Progenitor cell of endocrine pancreas (in vitro differentiated cells): Measurements from ENCODE around the gene STK38L. TPM values are rescaled to one million over a fixed set of nuclear protein-coding genes. Genes with fewer than 3 reads are reported as not detected.

ENCODE experiments used
- DNase-seq: peaks from one replicate; pipeline ENCODE4 v3.0.0; 2021; ENCODE audit warnings: low spot score; ENCODE audit not compliant: unreplicated experiment
- H3K27ac Mint-ChIP-seq: 2 replicates; pipeline ENCODE4 v1.8.0; 2021; ENCODE audit warnings: mild to moderate bottlenecking, moderate library complexity, mixed read lengths
- H3K27me3 Mint-ChIP-seq: 2 replicates; pipeline ENCODE4 v1.8.0; 2021; ENCODE audit warnings: mixed read lengths
- H3K36me3 Mint-ChIP-seq: 2 replicates; pipeline ENCODE4 v1.8.0; 2022; ENCODE audit warnings: mixed read lengths; ENCODE audit not compliant: insufficient read depth
- H3K4me1 Mint-ChIP-seq: 2 replicates; pipeline ENCODE4 v1.8.0; 2021; ENCODE audit warnings: low read depth, mixed read lengths
- H3K4me3 Mint-ChIP-seq: 2 replicates; pipeline ENCODE4 v1.8.0; 2021; ENCODE audit warnings: low read depth, mild to moderate bottlenecking, moderate library complexity, mixed read lengths
- H3K9me3 Mint-ChIP-seq: 2 replicates; pipeline ENCODE4 v1.8.0; 2021; ENCODE audit warnings: low read depth, mixed read lengths
- total RNA-seq: library from RNA; stranded (reverse); gene quantifications from 2 replicates; pipeline ENCODE4 v1.2.1, GENCODE V29; 2021
- TF ChIP-seq, protein P1 (sequence below): fragments of 200-600 bp; sonication (generic); IDR thresholded peaks from one replicate; pipeline ENCODE4 v1.5.0; 2021; ENCODE audit warnings: antibody characterized with exemption, mild to moderate bottlenecking; ENCODE audit not compliant: unreplicated experiment

STK38L gene
- total RNA-seq, 1 donor from 2014 or later = 149 TPM

DNA sequence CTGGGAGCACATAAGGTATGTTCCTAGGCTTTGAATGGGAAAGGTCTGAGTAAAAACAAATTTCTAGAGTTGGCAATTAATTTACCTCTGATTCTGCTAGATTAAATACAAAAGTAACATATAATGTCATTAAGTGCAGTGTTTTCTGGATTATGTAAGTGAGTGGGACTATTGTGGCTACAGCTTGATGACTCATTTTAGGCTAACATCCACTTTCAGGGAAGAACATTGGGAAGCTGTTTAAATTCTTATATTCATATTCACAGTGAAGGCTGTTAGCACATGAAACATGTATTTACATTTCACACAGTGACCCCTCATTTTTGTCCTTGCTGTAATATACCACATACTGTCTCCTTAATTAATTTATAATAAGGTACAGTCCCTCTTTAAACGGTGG is 75.3 kb downstream of the STK38L start:
- Mint-ChIP-seq H3K27ac (no peak overlapping the region), H3K27me3 (no peaks in the 10 kb centered on the region), H3K9me3 (no peaks in the 10 kb centered on the region), H3K4me3 (no peak overlapping the region), H3K4me1 (peaks cover 12% of the 10 kb centered on the region), H3K36me3 (peaks cover 34% of the 10 kb centered on the region)
- TF ChIP-seq, protein P1, sequence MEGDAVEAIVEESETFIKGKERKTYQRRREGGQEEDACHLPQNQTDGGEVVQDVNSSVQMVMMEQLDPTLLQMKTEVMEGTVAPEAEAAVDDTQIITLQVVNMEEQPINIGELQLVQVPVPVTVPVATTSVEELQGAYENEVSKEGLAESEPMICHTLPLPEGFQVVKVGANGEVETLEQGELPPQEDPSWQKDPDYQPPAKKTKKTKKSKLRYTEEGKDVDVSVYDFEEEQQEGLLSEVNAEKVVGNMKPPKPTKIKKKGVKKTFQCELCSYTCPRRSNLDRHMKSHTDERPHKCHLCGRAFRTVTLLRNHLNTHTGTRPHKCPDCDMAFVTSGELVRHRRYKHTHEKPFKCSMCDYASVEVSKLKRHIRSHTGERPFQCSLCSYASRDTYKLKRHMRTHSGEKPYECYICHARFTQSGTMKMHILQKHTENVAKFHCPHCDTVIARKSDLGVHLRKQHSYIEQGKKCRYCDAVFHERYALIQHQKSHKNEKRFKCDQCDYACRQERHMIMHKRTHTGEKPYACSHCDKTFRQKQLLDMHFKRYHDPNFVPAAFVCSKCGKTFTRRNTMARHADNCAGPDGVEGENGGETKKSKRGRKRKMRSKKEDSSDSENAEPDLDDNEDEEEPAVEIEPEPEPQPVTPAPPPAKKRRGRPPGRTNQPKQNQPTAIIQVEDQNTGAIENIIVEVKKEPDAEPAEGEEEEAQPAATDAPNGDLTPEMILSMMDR = no peak
- no peak for DNase-seq

DNA sequence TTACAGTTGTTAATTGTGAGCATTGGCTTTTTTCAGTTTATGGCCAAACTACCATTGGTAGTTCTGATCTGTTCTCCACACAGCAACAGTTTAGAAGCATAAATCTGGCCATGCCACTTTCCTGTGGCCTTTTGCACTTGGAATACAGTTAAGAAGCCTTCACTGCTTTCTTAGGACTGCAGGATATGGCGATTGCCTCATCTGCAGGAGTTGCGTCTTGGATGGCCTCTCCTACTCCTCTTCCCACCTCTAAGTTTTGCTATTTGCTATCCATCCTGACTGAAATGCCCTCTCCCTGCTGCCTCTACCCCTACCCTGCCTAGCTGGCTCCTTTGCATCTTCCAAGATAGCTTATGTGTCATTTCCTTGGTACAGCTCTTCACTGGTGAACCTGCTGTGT is 75.8 kb downstream of the STK38L start:
- no peak overlapping the region for H3K4me3 Mint-ChIP-seq
- TF ChIP-seq, protein P1 = no peak
- H3K9me3 Mint-ChIP-seq = no peaks in the 10 kb centered on the region
- peaks cover 12% of the 10 kb centered on the region for H3K4me1 Mint-ChIP-seq
- H3K27ac Mint-ChIP-seq = no peak overlapping the region
- peaks cover 30% of the 10 kb centered on the region for H3K36me3 Mint-ChIP-seq
- H3K27me3 Mint-ChIP-seq = no peaks in the 10 kb centered on the region
- DNase-seq = no peak

DNA sequence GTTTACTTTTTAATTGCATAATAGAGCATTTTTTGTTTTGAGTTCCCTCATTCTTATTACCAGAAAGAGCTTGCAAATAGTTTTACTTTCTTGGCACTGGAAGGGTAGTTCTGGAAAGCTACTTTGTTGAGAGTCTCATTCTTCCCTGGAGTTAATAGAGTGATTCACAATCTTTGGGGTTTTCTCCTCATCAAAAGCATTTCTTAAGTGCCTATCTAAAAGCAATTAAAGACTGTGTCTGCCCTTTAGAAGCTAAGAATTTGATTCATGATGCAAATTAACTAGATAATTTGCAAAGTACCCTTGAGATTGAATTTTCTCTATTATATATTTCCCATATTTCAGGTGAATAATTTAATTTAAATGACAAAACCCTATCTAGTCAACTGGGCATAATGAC is 80.4 kb downstream of the STK38L start:
- no peak overlapping the region for H3K4me3 Mint-ChIP-seq
- H3K27ac Mint-ChIP-seq = peak overlapping the region; percentile 23
- TF ChIP-seq, protein P1 = no peak
- no peak for DNase-seq
- no peaks in the 10 kb centered on the region for H3K4me1 Mint-ChIP-seq
- H3K27me3 Mint-ChIP-seq = no peaks in the 10 kb centered on the region
- H3K9me3 Mint-ChIP-seq = no peaks in the 10 kb centered on the region
- H3K36me3 Mint-ChIP-seq = peaks cover 28% of the 10 kb centered on the region

DNA sequence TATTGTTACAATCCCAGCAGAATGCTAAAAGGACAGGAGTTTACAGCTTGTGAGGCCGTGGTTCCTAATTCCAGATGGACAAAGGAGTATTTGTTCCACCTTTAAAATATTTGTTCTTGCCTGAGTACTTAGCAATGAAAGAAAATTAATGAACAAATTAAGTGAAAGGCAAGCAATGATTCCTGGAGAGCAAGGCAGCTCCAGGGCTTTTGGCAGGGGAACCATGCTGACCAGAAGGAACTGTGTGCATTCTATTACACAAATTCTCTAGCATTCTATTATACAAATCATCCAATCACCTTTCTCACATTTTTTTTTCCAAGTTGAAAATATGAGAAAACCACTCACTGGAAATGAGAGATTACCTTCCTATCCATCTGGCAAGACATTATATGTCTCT is 86.8 kb downstream of the STK38L start:
- Mint-ChIP-seq H3K4me1 (peaks cover 35% of the 10 kb centered on the region), H3K27me3 (peaks cover 31% of the 10 kb centered on the region), H3K4me3 (peak overlapping the region; percentile 74), H3K27ac (peak overlapping the region; percentile 73), H3K36me3 (peaks cover 12% of the 10 kb centered on the region), H3K9me3 (no peaks in the 10 kb centered on the region)
- no peak for DNase-seq
- TF ChIP-seq, protein P1 = no peak

DNA sequence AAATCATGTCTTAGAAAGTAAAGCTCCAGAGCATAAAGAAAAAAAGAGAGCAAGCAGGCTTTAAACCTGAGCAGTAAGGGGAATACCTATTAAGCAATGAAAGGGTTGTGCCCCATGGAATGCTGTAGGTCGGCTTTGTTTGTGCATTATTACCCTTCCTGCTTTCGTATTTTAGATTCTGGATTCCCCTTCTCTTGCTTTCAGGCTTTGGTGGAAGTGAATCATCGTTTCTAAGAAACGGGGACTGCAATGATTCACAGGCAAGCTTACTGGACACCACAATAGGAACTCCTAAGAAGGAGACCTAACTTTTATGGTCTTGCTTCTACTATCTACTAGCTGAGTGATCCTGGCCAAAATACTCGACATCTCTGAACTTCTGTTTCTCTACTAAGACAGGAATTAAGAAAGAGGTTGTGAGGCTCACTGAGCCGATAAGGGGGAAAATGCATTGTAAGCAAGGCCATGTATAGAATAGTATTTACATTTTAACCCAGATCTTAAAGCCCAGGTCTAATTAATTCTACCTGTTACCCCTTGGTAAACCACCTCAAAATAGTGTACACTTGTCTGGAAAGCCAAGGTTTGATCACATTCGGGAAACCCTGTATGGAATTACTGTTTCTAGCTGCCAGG is 87.3 kb downstream of the STK38L start:
- Mint-ChIP-seq H3K4me3 (peak overlapping the region; percentile 74), H3K4me1 (peaks cover 39% of the 10 kb centered on the region), H3K27me3 (peaks cover 31% of the 10 kb centered on the region), H3K9me3 (no peaks in the 10 kb centered on the region), H3K36me3 (peaks cover 8% of the 10 kb centered on the region), H3K27ac (peak overlapping the region; percentile 39)
- DNase-seq = no peak
- TF ChIP-seq, protein P1 = no peak
